ENCODE measurements around the gene RCCD1.

RCCD1 gene

DNA sequence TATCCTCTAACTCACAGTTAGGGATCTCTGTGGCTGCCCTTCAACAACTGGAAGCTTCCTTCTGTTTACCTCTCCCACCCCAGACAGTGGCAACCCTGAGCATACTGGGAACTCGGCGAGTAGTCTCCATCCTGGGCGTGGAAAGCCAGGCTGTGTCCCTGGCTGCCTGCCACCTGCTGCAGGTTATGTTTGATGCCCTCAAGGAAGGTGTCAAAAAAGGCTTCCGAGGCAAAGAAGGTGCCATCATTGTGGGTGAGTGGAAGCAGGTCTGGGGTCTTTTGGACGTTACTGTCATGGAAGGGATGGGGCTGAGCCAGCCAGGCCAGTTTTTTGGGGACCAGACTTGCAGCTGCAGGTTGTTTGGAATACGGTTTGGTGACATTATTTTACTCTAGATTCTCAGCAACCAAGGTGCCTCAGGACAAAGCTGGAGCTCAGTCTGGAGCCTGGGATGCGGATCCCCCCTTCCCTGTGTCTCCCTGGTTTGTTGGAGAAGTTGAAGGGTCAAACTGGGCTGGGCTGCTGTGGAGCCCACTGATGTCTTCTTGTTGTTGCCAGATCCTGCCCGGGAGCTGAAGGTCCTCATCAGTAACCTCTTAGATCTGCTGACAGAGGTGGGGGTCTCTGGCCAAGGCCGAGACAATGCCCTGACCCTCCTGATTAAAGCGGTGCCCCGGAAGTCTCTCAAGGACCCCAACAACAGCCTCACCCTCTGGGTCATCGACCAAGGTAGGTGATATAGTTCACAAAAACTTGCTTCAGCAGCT, 12.1 kb upstream of the RCCD1 start:
- DNase-seq (ENCODE audit: low spot score) = no peak

DNA sequence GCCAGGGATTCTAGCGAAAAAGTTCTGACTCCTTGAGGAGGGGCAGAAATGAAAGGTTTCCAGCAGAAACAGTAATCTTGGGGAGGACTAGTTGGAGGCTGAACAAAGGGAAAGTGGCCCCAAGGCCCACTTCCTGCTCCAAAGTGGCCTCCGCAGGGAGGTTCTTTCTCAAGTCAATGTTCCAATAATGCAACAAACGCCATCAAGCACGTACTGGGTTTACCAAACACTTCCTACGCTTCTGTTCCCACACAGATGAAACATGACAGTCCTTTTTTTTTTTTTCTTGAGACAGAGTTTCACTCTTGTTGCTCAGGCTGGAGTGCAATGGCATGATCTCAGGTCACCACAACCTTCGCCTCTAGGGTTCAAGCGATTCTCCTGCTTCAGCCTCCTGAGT, 9.6 kb upstream of the RCCD1 start:
- DNase-seq (ENCODE audit: low spot score) = no peak

DNA sequence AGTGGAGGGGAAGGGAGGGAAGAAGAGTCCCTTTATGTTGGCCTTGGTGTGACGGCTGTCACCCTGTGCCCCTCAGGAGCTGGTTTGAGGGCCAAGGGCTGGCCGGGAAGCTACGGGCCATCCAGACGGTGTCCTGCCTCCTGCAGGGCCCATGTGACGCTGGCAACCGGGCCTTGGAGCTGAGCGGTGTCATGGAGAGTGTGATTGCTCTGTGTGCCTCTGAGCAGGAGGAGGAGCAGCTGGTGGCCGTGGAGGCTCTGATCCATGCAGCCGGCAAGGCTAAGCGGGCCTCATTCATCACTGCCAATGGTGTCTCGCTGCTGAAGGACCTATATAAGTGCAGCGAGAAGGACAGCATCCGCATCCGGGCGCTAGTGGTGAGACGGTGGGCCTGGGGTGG, 8.1 kb upstream of the RCCD1 start:
- DNase-seq (ENCODE audit: low spot score) = no peak

DNA sequence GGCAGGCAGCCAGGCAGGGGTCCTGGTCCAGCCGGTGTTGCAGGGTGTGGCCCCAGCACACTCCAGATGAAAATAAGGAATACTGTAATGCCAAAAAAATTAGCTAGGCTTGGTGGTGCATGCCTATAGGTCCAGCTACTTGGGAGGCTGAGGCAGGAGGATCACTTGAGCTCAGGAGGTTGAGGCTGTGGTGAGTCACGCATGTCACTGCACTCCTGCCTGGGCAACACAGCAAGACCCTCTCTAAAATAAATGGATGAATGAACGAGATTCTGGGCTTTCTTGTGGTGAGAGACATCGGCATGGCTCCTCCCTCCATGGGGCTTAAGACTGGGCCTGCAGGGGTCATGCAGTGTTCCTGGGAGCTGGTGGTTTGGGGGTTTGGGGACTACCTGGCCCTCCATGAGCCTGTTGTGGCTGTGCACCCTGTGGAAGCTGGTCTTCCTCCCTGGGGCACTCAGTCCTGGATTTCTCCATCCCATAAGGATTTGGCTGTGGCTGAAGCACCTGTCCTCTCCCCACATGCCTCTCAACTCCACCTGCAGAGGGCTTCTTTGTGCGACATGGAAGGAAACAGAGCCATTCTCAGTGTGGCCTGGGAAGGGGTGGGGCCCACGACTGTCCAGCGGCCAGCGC, 7.6 kb upstream of the RCCD1 start:
- DNase-seq (ENCODE audit: low spot score) = no peak

DNA sequence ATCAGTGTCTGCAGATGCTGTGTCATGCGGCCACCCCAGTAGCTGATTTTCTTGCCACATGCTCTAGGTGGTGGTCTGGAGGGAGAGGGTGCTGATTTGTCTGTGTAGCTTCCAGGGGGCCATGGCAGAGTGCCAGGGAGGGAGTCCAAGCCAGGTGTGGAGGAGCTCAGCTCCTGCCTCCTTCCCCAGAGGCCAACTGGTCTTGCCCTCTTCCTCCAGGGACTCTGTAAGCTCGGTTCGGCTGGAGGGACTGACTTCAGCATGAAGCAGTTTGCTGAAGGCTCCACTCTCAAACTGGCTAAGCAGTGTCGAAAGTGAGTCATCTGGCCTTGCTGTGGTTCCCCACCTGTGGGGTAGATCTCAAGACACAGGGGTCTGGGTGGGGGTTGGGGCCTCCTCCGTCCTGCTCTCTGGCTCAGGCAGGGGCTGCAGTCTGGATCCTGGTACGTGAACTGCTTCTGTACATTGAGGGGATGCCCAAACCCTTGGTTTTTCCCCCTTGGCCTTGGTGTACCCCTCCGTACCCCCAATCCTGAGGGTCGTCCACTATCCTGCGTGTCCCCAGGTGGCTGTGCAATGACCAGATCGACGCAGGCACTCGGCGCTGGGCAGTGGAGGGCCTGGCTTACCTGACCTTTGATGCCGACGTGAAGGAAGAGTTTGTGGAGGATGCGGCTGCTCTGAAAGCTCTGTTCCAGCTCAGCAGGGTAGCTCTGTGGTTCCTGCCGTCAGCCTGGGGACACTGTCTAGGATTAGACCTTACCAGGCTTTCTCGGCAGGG, 6.9 kb upstream of the RCCD1 start:
- no peak for DNase-seq (ENCODE audit: low spot score)

DNA sequence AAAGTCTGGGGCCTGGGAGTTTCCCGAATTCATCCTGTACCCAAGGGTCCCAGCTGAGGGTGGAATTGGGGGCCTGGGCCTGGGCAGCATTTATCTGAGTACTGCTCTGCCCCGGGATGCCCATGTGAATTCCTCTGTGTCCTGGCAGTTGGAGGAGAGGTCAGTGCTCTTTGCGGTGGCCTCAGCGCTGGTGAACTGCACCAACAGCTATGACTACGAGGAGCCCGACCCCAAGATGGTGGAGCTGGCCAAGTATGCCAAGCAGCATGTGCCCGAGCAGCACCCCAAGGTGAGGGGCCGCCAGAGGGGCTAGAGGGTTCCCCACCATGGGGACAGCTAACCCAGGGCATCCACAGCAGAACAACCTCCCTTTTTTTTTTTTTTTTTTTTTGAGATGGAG, 6.2 kb upstream of the RCCD1 start:
- no peak for DNase-seq (ENCODE audit: low spot score)

DNA sequence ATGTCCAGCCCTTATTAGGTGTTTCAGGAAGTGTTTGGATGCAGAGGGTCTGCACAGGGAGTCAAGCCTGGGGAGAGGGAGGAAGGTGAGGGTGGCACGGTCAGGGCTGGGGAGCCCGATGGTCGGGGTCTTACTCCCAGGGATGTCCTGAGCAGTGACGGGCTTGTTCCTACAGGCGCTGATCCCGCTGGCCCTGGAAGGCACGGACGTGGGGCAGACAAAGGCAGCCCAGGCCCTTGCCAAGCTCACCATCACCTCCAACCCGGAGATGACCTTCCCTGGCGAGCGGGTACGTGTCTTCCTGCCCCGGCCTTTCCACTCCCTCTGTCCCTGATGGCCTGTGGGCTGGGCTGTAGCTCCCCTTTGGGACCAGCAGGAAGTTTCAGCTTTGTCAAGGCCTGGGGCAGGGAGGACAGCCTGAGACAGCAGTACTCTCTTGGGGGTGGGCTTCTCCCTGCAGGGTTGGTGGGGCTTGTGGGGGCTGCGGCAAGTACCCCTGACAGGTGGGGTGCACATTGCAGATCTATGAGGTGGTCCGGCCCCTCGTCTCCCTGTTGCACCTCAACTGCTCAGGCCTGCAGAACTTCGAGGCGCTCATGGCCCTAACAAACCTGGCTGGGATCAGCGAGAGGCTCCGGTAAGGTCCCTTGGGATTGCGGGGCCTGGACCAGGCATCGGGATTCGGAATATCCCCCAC, 4.6 kb upstream of the RCCD1 start:
- no peak for DNase-seq (ENCODE audit: low spot score)

DNA sequence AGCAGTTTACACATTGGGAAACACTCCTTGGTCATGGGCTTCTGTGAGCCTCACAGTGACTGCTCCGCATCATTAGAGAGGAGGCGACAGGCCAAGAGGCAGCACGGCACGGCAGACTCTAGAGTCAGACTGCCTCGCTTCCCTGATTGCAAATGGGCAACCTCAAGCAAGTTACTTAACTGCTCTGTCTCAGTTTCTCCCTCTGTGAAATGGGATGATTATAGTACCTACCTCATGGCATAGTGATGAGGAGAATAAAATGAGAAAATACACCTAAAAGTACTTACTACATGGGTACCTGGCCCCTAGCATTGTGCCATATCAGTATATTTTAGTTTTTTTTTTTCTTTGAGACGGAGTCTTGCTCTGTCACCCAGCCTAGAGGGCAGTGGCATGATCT, 4.0 kb upstream of the RCCD1 start:
- DNase-seq (ENCODE audit: low spot score) = no peak

DNA sequence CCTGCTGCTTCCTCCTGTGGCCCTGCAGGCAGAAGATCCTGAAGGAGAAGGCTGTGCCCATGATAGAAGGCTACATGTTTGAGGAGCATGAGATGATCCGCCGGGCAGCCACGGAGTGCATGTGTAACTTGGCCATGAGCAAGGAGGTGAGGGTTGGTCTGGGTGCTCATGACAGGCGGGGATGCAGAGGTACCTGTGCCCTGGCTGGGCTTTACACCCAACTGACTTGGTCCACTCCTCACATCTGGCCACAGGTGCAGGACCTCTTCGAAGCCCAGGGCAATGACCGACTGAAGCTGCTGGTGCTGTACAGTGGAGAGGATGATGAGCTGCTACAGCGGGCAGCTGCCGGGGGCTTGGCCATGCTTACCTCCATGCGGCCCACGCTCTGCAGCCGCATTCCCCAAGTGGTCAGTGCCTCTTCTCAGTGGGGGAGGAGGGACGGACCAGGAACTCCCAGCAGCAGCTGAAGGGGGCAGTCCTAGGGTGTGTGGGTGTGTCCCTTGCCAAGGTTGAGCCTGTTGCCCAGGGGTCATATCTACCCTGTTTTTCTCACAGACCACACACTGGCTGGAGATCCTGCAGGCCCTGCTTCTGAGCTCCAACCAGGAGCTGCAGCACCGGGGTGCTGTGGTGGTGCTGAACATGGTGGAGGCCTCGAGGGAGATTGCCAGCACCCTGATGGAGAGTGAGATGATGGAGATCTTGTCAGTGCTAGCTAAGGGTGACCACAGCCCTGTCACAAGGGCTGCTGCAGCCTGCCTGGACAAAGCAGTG, 1.6 kb upstream of the RCCD1 start:
- no peak for DNase-seq (ENCODE audit: low spot score)

DNA sequence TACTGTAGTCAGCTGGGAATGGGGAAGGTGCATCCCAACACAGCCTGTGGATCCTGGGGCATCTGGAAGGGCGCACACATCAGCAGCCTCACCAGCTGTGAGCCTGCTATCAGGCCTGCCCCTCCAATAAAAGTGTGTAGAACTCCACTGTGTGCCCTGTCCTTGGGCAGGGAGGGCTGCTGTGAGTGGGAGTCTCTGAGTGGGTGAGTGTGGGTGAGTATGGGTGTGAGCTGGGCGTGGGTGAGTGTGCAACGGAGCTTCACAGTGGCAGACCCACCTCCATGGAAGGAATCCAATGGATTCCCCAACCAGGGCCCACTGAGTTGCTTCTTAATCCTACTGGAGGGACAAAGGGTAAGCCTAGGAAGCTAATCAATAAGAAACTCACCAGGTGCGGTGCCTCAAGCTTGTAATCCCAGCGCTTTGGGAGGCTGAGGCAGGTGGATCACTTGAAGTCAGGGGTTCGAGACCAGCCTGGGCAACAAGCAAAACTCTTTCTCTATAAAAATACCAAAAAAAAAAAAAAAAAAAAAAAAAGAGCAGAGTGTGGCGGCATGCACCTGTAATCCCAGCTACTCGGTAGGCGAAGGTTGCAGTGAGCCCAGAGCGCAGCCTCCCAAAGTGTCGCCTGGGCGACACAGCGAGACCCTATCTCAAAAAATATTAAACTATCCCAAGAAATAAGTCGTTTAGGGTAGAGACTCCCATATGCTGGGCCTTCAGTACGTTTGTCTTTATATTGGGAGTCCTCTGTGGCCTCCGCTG, 555 bp upstream of the RCCD1 start:
- DNase-seq (ENCODE audit: low spot score) = no peak

DNA sequence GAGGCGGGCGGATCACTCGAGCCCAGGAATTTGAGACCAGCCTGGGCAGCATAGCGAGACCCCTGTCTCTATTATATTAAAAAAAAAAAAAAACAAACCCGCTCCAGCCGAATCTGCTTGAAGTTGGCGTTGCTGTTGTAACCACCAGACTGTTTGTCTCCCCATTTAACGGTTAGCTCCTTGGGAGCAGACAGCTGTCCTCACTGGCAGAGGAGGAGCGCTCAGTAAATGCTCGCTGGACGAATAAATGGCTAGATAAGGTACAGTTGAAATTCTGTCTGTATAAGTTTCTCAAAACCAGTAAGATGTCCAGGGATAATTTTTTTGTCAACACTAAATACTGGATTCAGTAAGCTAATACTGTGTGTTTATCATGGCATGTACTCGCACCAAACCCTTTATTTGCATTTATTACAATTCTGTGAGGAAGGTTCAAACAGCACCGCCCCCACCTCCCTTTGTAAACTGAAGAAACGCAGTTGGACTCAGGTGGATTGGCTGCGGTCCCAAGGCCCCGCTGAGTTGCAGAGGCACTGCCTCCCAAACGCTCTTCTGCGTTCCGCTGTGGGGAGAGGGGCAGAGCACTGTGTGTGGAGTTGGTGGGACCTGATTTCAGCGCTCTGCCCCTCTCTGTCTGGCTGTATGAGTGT, 1.1 kb downstream of the RCCD1 start:
- DNase-seq (ENCODE audit: low spot score) = peak; percentile 13

DNA sequence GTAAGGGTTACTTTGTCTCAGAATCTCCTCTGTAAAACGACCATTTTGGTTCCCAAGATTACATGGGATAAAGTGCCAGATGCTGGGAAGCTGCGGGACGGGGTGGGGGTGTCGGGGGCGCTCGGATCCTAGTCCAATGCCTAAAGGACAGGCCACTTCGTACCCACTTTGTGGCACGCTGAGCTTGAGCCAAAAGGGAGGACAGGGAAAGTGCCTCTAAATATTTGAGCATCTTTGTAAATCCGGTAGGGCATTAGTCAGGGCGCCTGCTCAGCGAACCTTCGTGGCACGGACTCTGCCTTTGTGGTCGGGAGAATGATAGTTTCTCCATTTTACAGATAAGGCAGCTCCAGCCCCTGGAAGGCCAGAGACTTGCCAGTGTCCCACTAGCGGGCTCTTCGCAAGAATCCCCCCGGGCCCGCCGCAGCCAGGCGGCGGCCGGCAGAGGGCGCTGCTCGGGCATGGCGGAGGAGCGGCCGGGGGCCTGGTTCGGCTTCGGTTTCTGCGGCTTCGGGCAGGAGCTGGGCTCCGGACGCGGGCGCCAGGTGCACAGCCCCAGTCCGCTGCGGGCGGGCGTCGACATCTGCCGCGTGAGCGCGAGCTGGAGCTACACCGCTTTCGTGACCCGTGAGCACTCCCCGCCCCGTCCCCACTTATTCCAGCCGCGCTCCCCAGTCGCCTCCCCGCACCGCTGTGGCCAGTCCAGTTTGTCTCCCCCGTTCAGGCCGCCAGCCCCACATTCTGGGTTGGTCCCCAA, 1.8 kb downstream of the RCCD1 start:
- peak; percentile 78 for DNase-seq (ENCODE audit: low spot score)

DNA sequence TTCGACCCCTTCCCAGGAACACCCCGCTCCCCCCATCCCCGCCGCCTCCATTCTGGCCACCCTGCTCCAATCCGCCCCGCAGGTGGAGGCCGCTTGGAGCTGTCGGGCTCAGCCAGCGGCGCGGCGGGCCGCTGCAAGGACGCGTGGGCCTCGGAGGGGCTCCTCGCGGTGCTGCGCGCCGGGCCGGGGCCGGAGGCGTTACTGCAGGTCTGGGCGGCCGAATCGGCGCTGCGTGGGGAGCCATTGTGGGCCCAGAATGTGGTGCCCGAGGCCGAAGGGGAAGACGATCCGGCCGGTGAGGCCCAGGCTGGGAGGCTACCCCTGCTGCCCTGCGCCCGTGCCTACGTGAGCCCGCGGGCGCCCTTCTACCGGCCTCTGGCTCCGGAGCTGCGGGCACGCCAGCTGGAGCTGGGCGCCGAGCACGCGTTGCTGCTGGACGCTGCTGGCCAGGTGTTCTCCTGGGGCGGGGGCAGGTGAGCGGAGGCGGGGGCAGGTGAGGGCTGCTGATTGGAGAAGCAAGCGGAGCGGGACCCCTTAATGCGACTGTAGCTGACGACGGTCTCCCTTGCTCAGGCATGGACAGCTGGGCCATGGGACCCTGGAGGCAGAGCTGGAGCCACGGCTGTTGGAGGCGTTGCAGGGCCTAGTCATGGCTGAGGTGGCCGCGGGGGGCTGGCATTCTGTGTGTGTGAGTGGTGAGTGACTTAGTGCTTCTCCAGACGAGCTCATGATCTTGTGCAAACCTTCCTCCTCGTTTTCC, 2.5 kb downstream of the RCCD1 start:
- no peak for DNase-seq (ENCODE audit: low spot score)

DNA sequence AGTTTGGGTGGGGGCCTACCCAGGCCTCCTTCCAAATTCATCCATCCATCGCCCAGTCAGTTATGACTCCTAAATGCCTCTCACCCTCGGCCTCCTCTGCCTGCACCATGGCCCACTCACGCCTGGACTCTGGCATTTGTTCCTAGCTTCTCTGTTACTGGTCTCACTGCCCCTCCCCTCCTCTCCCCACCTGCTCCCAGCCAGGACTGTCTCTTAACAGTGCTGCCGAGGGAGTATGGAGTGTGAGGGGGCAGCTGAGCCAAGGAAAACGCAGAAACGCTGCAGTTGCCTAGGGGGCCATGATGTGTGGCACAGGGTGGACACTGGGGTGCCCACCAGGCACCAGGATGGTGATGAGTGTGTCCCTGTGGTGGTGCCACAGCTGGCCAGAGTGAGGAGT, 3.1 kb downstream of the RCCD1 start:
- no peak for DNase-seq (ENCODE audit: low spot score)

DNA sequence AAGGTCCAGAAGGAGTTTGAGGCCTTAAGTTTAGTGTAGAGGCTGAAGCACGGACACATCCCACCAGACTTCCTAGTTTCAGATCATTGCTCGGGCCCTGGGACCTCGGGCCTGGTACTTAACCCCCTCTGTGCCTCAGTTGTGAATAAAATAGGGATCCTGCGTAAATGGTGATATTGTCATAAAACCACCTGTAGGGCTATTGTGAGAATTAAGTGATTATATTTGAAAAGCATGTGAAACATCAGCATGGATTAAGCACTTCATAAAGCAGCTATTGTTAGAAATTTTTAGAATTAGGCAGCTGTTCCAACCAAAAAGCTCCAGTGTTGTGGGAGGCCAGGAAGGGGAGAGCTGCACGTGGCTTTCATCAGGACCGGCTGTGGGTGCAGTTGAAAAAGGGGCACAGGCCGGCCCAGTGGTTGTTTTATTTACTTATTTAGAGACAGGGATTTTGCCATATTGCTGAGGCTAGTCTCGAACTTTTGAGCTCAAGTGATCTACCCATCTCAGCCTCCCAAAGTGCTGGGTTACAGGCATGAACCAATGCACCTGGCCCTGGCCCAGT, 4.4 kb downstream of the RCCD1 start:
- DNase-seq (ENCODE audit: low spot score) = no peak

DNA sequence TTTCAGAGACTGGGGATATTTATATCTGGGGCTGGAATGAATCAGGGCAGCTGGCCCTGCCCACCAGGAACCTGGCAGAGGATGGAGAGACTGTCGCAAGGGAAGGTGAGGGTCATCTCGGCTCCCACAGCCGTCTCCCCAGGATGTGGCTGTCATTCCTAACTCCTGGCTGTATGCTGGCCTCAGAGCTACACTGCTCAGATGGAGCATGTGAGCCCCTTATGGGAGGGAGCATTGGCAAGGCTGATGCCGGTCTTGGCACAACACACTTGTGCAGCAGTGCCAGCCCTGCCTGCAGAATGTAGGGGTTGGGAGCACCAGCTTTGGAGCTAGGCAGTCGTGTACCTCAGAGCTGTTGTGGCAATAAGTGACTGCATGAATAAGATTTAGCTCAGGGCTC, 5.2 kb downstream of the RCCD1 start:
- no peak for DNase-seq (ENCODE audit: low spot score)

DNA sequence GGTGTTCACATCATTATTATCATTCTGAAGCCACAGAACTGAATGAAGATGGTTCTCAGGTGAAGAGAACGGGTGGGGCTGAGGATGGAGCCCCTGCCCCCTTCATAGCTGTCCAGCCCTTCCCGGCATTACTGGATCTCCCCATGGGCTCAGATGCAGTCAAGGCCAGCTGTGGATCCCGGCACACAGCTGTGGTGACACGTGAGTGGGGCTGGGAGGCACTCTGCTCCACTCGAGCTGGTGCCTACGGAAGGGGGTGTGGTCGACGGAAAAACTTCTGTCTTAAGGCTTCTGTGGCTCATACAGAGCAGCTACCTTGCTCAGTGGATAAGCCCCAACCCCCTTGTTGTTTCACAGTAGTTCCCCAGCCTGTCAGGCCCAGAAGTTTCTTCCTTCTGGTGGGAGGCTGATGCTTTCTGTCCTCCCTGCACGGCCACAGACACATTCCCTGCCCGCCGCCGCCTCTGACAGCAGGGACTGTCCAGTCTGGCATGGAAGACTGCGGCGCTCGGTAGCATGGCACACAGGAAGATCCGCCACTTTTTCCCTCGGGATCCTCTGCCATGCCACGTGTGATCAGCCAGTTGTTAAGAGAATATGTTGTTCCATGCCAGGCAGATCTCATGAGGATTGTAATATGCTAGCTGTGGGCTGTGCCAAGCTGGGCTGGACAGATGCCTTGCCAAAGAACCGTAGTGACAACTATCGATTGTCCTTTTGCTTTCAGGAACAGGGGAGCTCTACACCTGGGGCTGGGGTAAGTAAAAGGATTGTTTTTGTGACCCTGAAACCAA, 5.8 kb downstream of the RCCD1 start:
- no peak for DNase-seq (ENCODE audit: low spot score)

DNA sequence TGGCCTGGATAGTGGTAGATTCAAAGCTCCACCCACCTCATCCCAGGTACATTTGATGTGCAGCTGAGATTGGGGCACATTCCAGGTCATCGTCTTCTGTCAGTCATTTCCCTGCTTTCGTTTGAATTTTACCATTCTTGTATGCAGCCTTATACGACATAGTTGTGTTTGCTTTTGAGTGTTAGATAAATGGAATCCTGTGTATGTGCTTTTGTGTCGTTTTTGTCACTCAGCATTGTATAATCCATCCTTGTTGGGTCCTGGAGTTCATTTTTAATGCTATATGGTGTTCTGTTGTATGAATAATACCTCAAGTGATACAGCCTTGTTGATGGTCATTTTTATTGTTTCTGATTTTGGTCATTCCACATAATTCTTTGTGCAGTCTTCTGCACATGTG, 7.3 kb downstream of the RCCD1 start:
- DNase-seq (ENCODE audit: low spot score) = no peak
